H4 (cell line): ENCODE results near the gene SLC35E4. TPM values are rescaled to one million over a fixed set of nuclear protein-coding genes. Genes with fewer than 3 reads are reported as not detected.
"Not testable (repeated sequence)": the region's sequence is repeated elsewhere in the genome, so short reads cannot be mapped to it uniquely, and the experiment has no call there.

Experiments used
- DNase-seq: peaks from one replicate; pipeline ENCODE4 v3.0.0-alpha.2; 2015; ENCODE audit warnings: low spot score
- total RNA-seq: library from RNA; depleted of rRNA; stranded (reverse); fragments of >200 nt; shearing (Covaris generic); gene quantifications from 2 replicates; pipeline ENCODE4 v1.2.3, GENCODE V29; 2014

Gene SLC35E4
- total RNA-seq, 1 experiment from 2014 or later = 0.56 TPM

GRCh38 chr22:30611197-30611596 lies 24.4 kb upstream of the SLC35E4 start:
- no peak for DNase-seq

GRCh38 chr22:30612789-30613188 lies 22.8 kb upstream of the SLC35E4 start:
- no peak for DNase-seq

- DNase-seq = no peak
Measured at GRCh38 chr22:30614268-30614667, 21.3 kb upstream of the SLC35E4 start.

GRCh38 chr22:30614879-30615278 lies 20.7 kb upstream of the SLC35E4 start:
- no peak for DNase-seq

GRCh38 chr22:30615543-30615954 lies 20.0 kb upstream of the SLC35E4 start:
- no peak for DNase-seq

GRCh38 chr22:30617819-30618218 lies 17.8 kb upstream of the SLC35E4 start:
- DNase-seq = no peak

GRCh38 chr22:30619909-30620308 lies 15.7 kb upstream of the SLC35E4 start:
- DNase-seq = not testable (repeated sequence)

- DNase-seq = no peak
Measured at GRCh38 chr22:30626413-30626812, 9.2 kb upstream of the SLC35E4 start.

- DNase-seq = no peak
Measured at GRCh38 chr22:30627471-30627870, 8.1 kb upstream of the SLC35E4 start.

- no peak for DNase-seq
Measured at GRCh38 chr22:30628491-30628890, 7.1 kb upstream of the SLC35E4 start.

GRCh38 chr22:30631469-30631868 lies 4.1 kb upstream of the SLC35E4 start:
- not testable (repeated sequence) for DNase-seq

- peak; percentile 73 for DNase-seq
Measured at GRCh38 chr22:30634471-30635233, 929 bp upstream of the SLC35E4 start.

- no peak for DNase-seq
Measured at GRCh38 chr22:30636226-30637077, 871 bp downstream of the SLC35E4 start.

GRCh38 chr22:30637701-30638114 lies 2.1 kb downstream of the SLC35E4 start:
- DNase-seq = no peak

GRCh38 chr22:30640361-30640760 lies 4.8 kb downstream of the SLC35E4 start:
- no peak for DNase-seq

- no peak for DNase-seq
Measured at GRCh38 chr22:30640839-30641430, 5.4 kb downstream of the SLC35E4 start.

- no peak for DNase-seq
Measured at GRCh38 chr22:30643055-30643875, 7.7 kb downstream of the SLC35E4 start.

- DNase-seq = no peak
Measured at GRCh38 chr22:30646518-30647160, 11.1 kb downstream of the SLC35E4 start.

- no peak for DNase-seq
Measured at GRCh38 chr22:30647536-30647935, 12.0 kb downstream of the SLC35E4 start.

GRCh38 chr22:30648825-30649224 lies 13.2 kb downstream of the SLC35E4 start:
- DNase-seq = no peak

- peak; percentile 79 for DNase-seq
Measured at GRCh38 chr22:30649430-30650007, 13.9 kb downstream of the SLC35E4 start.
